Erythroblast (primary cell): Measurements from ENCODE around the gene VEGFB.

Source experiments
- GATA1 ChIP-seq: IDR thresholded peaks from 2 replicates; pipeline ENCODE4 v1.6.1; 2011; ENCODE audit warnings: low read depth, mild to moderate bottlenecking, control low read depth, low read length, moderate library complexity
- POLR2A ChIP-seq: IDR thresholded peaks from 2 replicates; pipeline ENCODE4 v1.6.1; 2011; ENCODE audit warnings: mild to moderate bottlenecking, low read length

- TF ChIP-seq POLR2A (no peak), GATA1 (no peak)
Observed at GRCh38 chr11:64254326-64254725, 19.9 kb downstream of the VEGFB start.
